Large intestine (tissue), 12 donors: ENCODE measurements around the gene TMEM231. TPM values are rescaled to one million over a fixed set of nuclear protein-coding genes. Genes with fewer than 3 reads are reported as not detected.
"Not testable (repeated sequence)": the region's sequence is repeated elsewhere in the genome, so short reads cannot be mapped to it uniquely, and the experiment has no call there.

ENCODE experiments used
- DNase-seq, 2 donors: peaks; one replicate each; pipeline versions ENCODE4 v3.0.0 to v3.0.0-alpha.2; 2013
- H3K27ac ChIP-seq: one replicate; pipeline ENCODE4 v1.5.1; 2013; ENCODE audit warnings: low read length
- H3K27me3 ChIP-seq: 2 replicates; pipeline ENCODE4 v1.6.1; 2013; ENCODE audit warnings: low read length; ENCODE audit not compliant: control insufficient read depth, insufficient read depth
- H3K36me3 ChIP-seq: 2 replicates; pipeline ENCODE4 v1.6.1; 2013; ENCODE audit warnings: low read length; ENCODE audit not compliant: control insufficient read depth, insufficient read depth
- H3K4me1 ChIP-seq: one replicate; pipeline ENCODE4 v1.6.1; 2013; ENCODE audit warnings: low read length; ENCODE audit not compliant: control insufficient read depth, insufficient read depth
- H3K4me3 ChIP-seq: one replicate; pipeline ENCODE4 v1.5.1; 2013; ENCODE audit warnings: low read length
- H3K9me3 ChIP-seq: one replicate; pipeline ENCODE4 v1.6.1; 2013; ENCODE audit warnings: mild to moderate bottlenecking, low read depth, low read length, moderate library complexity; ENCODE audit not compliant: control insufficient read depth
- WGBS: methylation state at CpG from one replicate; pipeline ENCODE4 v1.1.5; 2013; ENCODE audit warnings: low lambda C conversion rate; ENCODE audit not compliant: insufficient coverage; 5-methylcytosine and 5-hydroxymethylcytosine counted together
- long read RNA-seq, 11 donors: transcript quantifications; one replicate each; lab custom pipeline, GENCODE V29; 2026
- polyA plus RNA-seq: library from polyadenylated mRNA; unstranded; fragments of 120-200 nt; gene quantifications from one replicate; pipeline ENCODE4 v1.2.1, GENCODE V29; 2013

The TMEM231 gene
- 7.6 TPM for polyA plus RNA-seq
- long read RNA-seq, donor 1 = 0 reads
- long read RNA-seq, donor 2, full-length matches to known transcripts = 2 of 2 reads
- long read RNA-seq, donor 2, partial matches to known transcripts = 0 of 2 reads
- long read RNA-seq, donor 2, other reads (novel, unspliced or antisense) = 0 of 2 reads
- long read RNA-seq, donor 3 = 0 reads
- long read RNA-seq, donor 4 = 0 reads
- long read RNA-seq, donor 5, full-length matches to known transcripts = 2 of 2 reads
- long read RNA-seq, donor 5, partial matches to known transcripts = 0 of 2 reads
- long read RNA-seq, donor 5, other reads (novel, unspliced or antisense) = 0 of 2 reads
- long read RNA-seq, donor 6, full-length matches to known transcripts = 1 of 1 reads
- long read RNA-seq, donor 6, partial matches to known transcripts = 0 of 1 reads
- long read RNA-seq, donor 6, other reads (novel, unspliced or antisense) = 0 of 1 reads
- long read RNA-seq, donor 7 = 0 reads
- long read RNA-seq, donor 8, full-length matches to known transcripts = 3 of 3 reads
- long read RNA-seq, donor 8, partial matches to known transcripts = 0 of 3 reads
- long read RNA-seq, donor 8, other reads (novel, unspliced or antisense) = 0 of 3 reads
- long read RNA-seq, donor 9, partial matches to known transcripts = 0 of 1 reads
- long read RNA-seq, donor 9, other reads (novel, unspliced or antisense) = 0 of 1 reads
- long read RNA-seq, donor 10, full-length matches to known transcripts = 2 of 2 reads
- long read RNA-seq, donor 10, partial matches to known transcripts = 0 of 2 reads
- long read RNA-seq, donor 10, other reads (novel, unspliced or antisense) = 0 of 2 reads
- long read RNA-seq, donor 11, partial matches to known transcripts = 0 of 1 reads
- long read RNA-seq, donor 11, other reads (novel, unspliced or antisense) = 0 of 1 reads

DNA sequence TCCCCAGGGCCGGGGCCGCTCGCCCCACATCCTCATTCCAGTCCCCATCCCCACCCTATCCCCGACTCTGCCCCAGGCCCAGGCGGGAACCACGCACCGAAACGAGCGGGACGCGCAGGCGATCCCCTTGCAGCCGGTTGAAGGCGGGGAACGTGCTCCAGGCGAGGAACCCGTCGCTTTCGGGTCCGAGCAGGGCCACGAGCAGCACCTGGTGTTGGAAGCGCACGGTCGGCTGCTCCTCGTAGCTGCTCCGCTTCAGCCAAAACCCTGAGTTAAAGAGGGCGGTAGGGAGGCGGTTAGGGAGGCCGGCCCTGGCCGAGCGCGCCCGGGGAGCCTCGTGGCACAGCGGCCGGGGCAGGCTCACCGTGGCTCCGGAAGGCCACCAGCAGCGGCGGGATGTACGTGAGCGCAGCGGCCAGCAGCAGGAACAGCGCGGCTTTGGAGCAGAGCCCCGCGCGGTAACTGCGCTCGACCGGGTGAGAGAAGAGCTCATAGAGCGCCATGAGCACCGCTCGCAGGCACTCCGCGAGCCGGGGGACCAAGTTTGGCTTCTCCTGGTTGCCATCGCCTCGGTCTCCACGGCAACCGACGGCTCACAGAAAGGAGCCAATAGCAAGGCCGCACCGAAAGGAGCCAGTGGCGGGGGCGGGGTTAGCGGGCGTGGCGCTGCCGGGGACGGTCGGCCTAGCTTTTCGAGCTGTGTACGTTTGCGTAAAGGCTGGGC, at the start of gene TMEM231:
Gene TMEM231 (minus strand): TSS at position 546 of the 724 bp plus-strand sequence. CDS start 43 bp downstream, at position 503.
- no CpG with 5 or more reads among the region's 75 CpGs for WGBS
- H3K4me3 ChIP-seq = peak within 1 kb of the TSS; percentile 68
- H3K27me3 ChIP-seq = peaks cover 3% of the 10 kb centered on the region
- no peaks in the 10 kb centered on the region for H3K36me3 ChIP-seq
- peak; percentile 89 to 93 for DNase-seq
- H3K4me1 ChIP-seq = peaks cover 4% of the 10 kb centered on the region
- no peaks in the 10 kb centered on the region for H3K9me3 ChIP-seq
- H3K27ac ChIP-seq = peak within 1 kb of the TSS; percentile 57

- Histone ChIP-seq H3K27ac (no peak overlapping the region), H3K9me3 (no peaks in the 10 kb centered on the region), H3K4me1 (no peaks in the 10 kb centered on the region), H3K4me3 (no peak overlapping the region), H3K36me3 (peaks cover 58% of the 10 kb centered on the region), H3K27me3 (no peaks in the 10 kb centered on the region)
- no CpG with 5 or more reads among the region's 4 CpGs for WGBS
- DNase-seq = no peak
Observed at GRCh38 chr16:75603241-75603640, 47.2 kb upstream of the TMEM231 start.

- DNase-seq = no peak
- 50% methylated on average over 2 of the region's 6 CpGs for WGBS
- no peak overlapping the region for H3K4me3 ChIP-seq
- H3K27me3 ChIP-seq = no peaks in the 10 kb centered on the region
- H3K4me1 ChIP-seq = no peaks in the 10 kb centered on the region
- no peaks in the 10 kb centered on the region for H3K9me3 ChIP-seq
- peaks cover 54% of the 10 kb centered on the region for H3K36me3 ChIP-seq
- no peak overlapping the region for H3K27ac ChIP-seq
Observed at GRCh38 chr16:75599452-75600277, 43.6 kb upstream of the TMEM231 start.

GRCh38 chr16:75593825-75594820, 38.1 kb upstream of the TMEM231 start:
- peak; percentile 8 to 28 for DNase-seq
- no peak overlapping the region for H3K27ac ChIP-seq
- WGBS = 100% methylated on average over 1 of the region's 17 CpGs

DNA sequence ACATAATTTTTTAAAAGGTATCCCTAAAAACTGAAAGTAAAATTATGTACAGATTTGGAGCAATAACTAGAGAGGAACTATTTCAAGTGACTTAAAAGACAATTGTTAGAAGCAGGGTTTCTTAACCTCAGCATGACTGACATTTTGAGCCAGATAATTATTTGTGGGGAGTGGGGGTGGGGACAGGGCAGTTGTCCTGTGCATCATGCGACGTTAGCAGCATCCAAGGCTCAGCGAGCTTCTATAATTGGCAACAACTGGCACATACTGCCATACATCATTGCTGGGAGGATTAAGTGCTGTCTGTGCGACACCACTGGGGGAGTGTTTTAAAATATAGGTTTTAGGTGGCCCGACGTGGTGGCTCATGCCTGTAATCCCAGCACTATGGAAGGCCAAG, 37.3 kb upstream of the TMEM231 start:
- H3K36me3 ChIP-seq = peaks cover 15% of the 10 kb centered on the region
- H3K4me3 ChIP-seq = no peak overlapping the region
- no peak overlapping the region for H3K27ac ChIP-seq
- H3K4me1 ChIP-seq = no peaks in the 10 kb centered on the region
- H3K9me3 ChIP-seq = no peaks in the 10 kb centered on the region
- DNase-seq = no peak
- no peaks in the 10 kb centered on the region for H3K27me3 ChIP-seq
- 100% methylated on average over 2 of the region's 6 CpGs for WGBS

More at GRCh38 chr16:75593825-75594820, 38.1 kb upstream of the TMEM231 start:
- Histone ChIP-seq H3K4me3 (no peak overlapping the region), H3K4me1 (no peaks in the 10 kb centered on the region), H3K36me3 (peaks cover 15% of the 10 kb centered on the region), H3K27me3 (no peaks in the 10 kb centered on the region), H3K9me3 (no peaks in the 10 kb centered on the region)

DNA sequence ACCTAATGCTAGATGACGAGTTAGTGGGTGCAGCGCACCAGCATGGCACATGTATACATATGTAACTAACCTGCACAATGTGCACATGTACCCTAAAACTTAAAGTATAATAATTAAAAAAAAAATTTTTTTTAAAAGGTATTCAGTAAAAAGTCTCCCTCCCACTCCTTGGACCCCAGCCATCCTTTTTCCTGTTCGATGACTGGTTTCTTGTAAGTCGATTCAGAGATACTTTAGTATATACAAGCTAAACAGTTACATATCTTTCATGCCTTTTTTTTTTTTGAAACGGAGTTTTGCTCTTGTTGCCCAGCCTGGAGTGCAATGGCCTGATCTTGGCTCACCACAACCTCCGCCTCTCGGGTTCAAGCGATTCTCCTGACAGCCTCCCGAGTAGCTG, 35.9 kb upstream of the TMEM231 start:
- no CpG with 5 or more reads among the region's 9 CpGs for WGBS
- not testable (repeated sequence) for H3K4me3 ChIP-seq, H3K4me1 ChIP-seq, H3K27me3 ChIP-seq, H3K9me3 ChIP-seq, H3K36me3 ChIP-seq, DNase-seq, H3K27ac ChIP-seq

DNA sequence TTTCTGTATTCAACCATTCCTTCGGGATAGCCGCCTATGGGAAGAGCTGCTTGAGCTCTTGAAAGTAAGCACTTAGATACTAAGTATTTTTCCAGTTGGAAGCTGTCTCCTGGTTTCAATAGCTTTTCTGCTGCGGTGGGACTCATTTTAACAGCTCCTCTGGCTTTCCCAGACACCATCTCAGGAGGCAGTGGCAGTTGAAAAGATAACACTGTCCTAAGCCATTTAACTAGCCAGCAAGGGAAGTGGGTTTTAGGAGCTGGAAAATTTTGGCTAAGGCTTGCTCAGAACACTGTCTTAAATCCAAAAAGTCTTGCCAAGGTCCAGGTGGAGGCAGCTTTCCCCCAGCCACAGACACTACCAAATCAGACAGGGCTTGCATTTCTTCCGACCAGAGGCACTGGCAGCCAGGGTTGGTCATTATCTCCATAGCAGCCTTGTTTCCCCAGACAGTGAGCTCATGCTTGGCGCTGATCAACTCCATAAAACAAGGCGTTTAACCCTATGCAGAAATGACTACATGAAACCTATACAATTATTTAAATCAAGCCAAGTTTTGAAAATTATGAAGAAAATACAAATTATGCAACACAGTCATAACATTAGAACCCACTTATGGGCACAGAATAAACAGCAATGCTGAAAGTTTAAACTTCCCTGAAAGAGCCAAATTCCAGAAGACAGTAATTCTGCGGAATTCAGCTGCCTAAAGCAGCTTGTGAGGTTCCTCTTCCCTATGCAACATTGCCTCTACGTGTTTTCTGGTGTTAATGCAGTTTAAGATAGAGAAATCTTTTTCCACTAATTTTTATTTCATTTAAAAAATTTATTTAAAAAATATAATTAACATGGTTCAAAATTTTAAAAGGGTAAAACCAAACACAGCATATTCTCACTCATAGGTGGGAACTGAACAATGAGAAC, 35.1 kb upstream of the TMEM231 start:
- Histone ChIP-seq H3K9me3 (no peaks in the 10 kb centered on the region), H3K27ac (peak overlapping the region; percentile 79), H3K36me3 (peaks cover 3% of the 10 kb centered on the region), H3K27me3 (no peaks in the 10 kb centered on the region), H3K4me3 (no peak overlapping the region), H3K4me1 (no peaks in the 10 kb centered on the region)
- peak; percentile 31 to 57 for DNase-seq
- 100% methylated on average over 1 of the region's 8 CpGs for WGBS

GRCh38 chr16:75589306-75589705, 33.3 kb upstream of the TMEM231 start:
- Histone ChIP-seq H3K9me3 (no peaks in the 10 kb centered on the region), H3K27ac (no peak overlapping the region), H3K27me3 (no peaks in the 10 kb centered on the region), H3K36me3 (peaks cover 3% of the 10 kb centered on the region), H3K4me1 (no peaks in the 10 kb centered on the region), H3K4me3 (no peak overlapping the region)
- no peak for DNase-seq
- WGBS = no CpG with 5 or more reads among the region's 3 CpGs
